HEK293 (cell line): ENCODE data around the gene PTRH1.

Source experiments
- CTCF ChIA-PET: fragments of 350-600 bp; formaldehyde crosslinking; extraction: SDS; loops from one replicate; lab custom pipeline; 2021; ENCODE audit warnings: antibody characterized with exemption; lab: Yijun Ruan, JAX
- POLR2A ChIA-PET: fragments of 300-600 bp; formaldehyde crosslinking; extraction: SDS; loops from one replicate; lab custom pipeline; 2020; ENCODE audit warnings: antibody characterized with exemption, inconsistent platforms; lab: Yijun Ruan, JAX
- H3K27ac ChIP-seq: fragments of 200-500 bp; sonication (Bioruptor generic); 2 replicates; pipeline ENCODE4 v1.5.1; 2014; ENCODE audit warnings: low read depth, low read length, control low read depth, inconsistent platforms; ENCODE audit errors: extremely low read depth
- H3K36me3 ChIP-seq, 2 experiments: fragments of 200-500 bp in 1 of 2; sonication (Bioruptor generic) in 1 of 2; 1 replicate in 1 of 2; 2 replicates in 1 of 2; pipeline ENCODE4 v1.5.1; 2014 to 2017; ENCODE audit warnings: inconsistent platforms in 2 of 2, low read length in 2 of 2; ENCODE audit not compliant: control insufficient read depth in 2 of 2, insufficient read depth in 1 of 2
- H3K4me1 ChIP-seq: fragments of 200-500 bp; sonication (Bioruptor generic); 2 replicates; pipeline ENCODE4 v1.5.1; 2014; ENCODE audit warnings: mild to moderate bottlenecking, low read length, inconsistent platforms; ENCODE audit not compliant: control insufficient read depth, insufficient read depth
- H3K4me3 ChIP-seq: 2 replicates; pipeline ENCODE4 v1.5.1; 2011; ENCODE audit warnings: low read depth, mild to moderate bottlenecking, control low read depth, low read length, moderate library complexity
- H3K9me3 ChIP-seq: fragments of 200-500 bp; sonication (Bioruptor generic); 2 replicates; pipeline ENCODE4 v1.5.1; 2014; ENCODE audit warnings: low read depth, low read length, inconsistent platforms; ENCODE audit not compliant: control insufficient read depth, insufficient read depth
- EGR2 ChIP-seq: fragments of 450-650 bp; formaldehyde crosslinking; IDR thresholded peaks from 2 replicates; pipeline ENCODE4 v1.5.1; 2016; ENCODE audit warnings: low read depth, missing biosample characterization, missing genetic modification characterization
- GLIS1 ChIP-seq: fragments of 450-650 bp; formaldehyde crosslinking; IDR thresholded peaks from 2 replicates; pipeline ENCODE4 v1.5.1; 2016; ENCODE audit warnings: missing biosample characterization, missing genetic modification characterization
- KLF1 ChIP-seq: fragments of 450-650 bp; formaldehyde crosslinking; IDR thresholded peaks from 2 replicates; pipeline ENCODE4 v1.5.1; 2016; ENCODE audit warnings: missing biosample characterization, missing genetic modification characterization
- KLF16 ChIP-seq: fragments of 450-650 bp; formaldehyde crosslinking; IDR thresholded peaks from 2 replicates; pipeline ENCODE4 v1.5.1; 2017; ENCODE audit warnings: missing biosample characterization, missing genetic modification characterization
- OVOL3 ChIP-seq: fragments of 450-650 bp; formaldehyde crosslinking; IDR thresholded peaks from 2 replicates; pipeline ENCODE4 v1.5.1; 2016; ENCODE audit warnings: missing biosample characterization, missing genetic modification characterization
- SP3 ChIP-seq: fragments of 450-650 bp; formaldehyde crosslinking; IDR thresholded peaks from 2 replicates; pipeline ENCODE4 v1.5.1; 2016; ENCODE audit warnings: missing biosample characterization, missing genetic modification characterization
- SP7 ChIP-seq: fragments of 450-650 bp; formaldehyde crosslinking; IDR thresholded peaks from 2 replicates; pipeline ENCODE4 v1.5.1; 2016; ENCODE audit warnings: missing biosample characterization, missing genetic modification characterization
- YY2 ChIP-seq: fragments of 450-650 bp; formaldehyde crosslinking; IDR thresholded peaks from 2 replicates; pipeline ENCODE4 v1.5.1; 2016; ENCODE audit warnings: missing biosample characterization, missing genetic modification characterization
- ZBTB8A ChIP-seq: fragments of 450-650 bp; formaldehyde crosslinking; IDR thresholded peaks from 2 replicates; pipeline ENCODE4 v1.5.1; 2016; ENCODE audit warnings: missing biosample characterization, missing genetic modification characterization
- ZEB2 ChIP-seq: fragments of 450-650 bp; formaldehyde crosslinking; IDR thresholded peaks from 2 replicates; pipeline ENCODE4 v1.5.1; 2016; ENCODE audit warnings: missing biosample characterization, missing genetic modification characterization
- ZFHX2 ChIP-seq: fragments of 450-650 bp; formaldehyde crosslinking; conservative IDR thresholded peaks from 2 replicates; pipeline ENCODE4 v1.5.1; 2016; ENCODE audit warnings: missing biosample characterization, missing genetic modification characterization
- ZIC2 ChIP-seq: fragments of 450-650 bp; formaldehyde crosslinking; IDR thresholded peaks from 2 replicates; pipeline ENCODE4 v1.5.1; 2016; ENCODE audit warnings: missing biosample characterization, missing genetic modification characterization
- ZNF146 ChIP-seq: fragments of 450-650 bp; formaldehyde crosslinking; IDR thresholded peaks from 2 replicates; pipeline ENCODE4 v1.5.1; 2016; ENCODE audit warnings: missing biosample characterization, missing genetic modification characterization
- ZNF354C ChIP-seq: fragments of 450-650 bp; formaldehyde crosslinking; IDR thresholded peaks from 2 replicates; pipeline ENCODE4 v1.5.1; 2016; ENCODE audit warnings: missing biosample characterization, missing genetic modification characterization, low read depth, borderline replicate concordance
- ZNF510 ChIP-seq: fragments of 450-650 bp; formaldehyde crosslinking; IDR thresholded peaks from 2 replicates; pipeline ENCODE4 v1.5.1; 2018; ENCODE audit warnings: mild to moderate bottlenecking, missing genetic modification characterization, missing biosample characterization; ENCODE audit not compliant: insufficient replicate concordance
- ZNF513 ChIP-seq: fragments of 450-650 bp; IDR thresholded peaks from 2 replicates; pipeline ENCODE4 v1.5.1; 2018; ENCODE audit warnings: missing biosample characterization, missing genetic modification characterization
- ZNF670 ChIP-seq: fragments of 450-650 bp; formaldehyde crosslinking; IDR thresholded peaks from 2 replicates; pipeline ENCODE4 v1.5.1; 2016; ENCODE audit warnings: missing biosample characterization, missing genetic modification characterization, low read depth

Gene PTRH1

GRCh38 chr9:127722055-127722745 is 6.7 kb upstream of the PTRH1 start:
- H3K36me3 ChIP-seq: no peaks in the 10 kb centered on the region
- H3K27ac ChIP-seq: no peak overlapping the region
- no peak overlapping the region for H3K4me3 ChIP-seq
- POLR2A ChIA-PET: no interaction called here
- TF ChIP-seq SP3 (tag by site-specific recombination) (no peak), ZNF510 (tag by site-specific recombination) (no peak), YY2 (no peak), ZNF354C (no peak)
- H3K4me1 ChIP-seq: no peaks in the 10 kb centered on the region
- no peaks in the 10 kb centered on the region for H3K9me3 ChIP-seq
- CTCF ChIA-PET: interaction anchor here (0.7 to 1.3 kb wide), 4 partner anchors 11 to 439 kb away, joined by 3 to 7 read pairs (median 4); partner anchors contain the start of gene TOR2A

GRCh38 chr9:127721391-127721821 is 5.9 kb upstream of the PTRH1 start:
- Histone ChIP-seq H3K4me3 (no peak overlapping the region), H3K27ac (no peak overlapping the region), H3K36me3 (no peaks in the 10 kb centered on the region), H3K4me1 (no peaks in the 10 kb centered on the region), H3K9me3 (no peaks in the 10 kb centered on the region)
- ChIA-PET POLR2A (no interaction called here), CTCF (interaction anchor here (1.1 to 1.3 kb wide), 3 partner anchors 12 to 105 kb away, joined by 4 to 7 read pairs (median 4); partner anchors contain the start of gene TOR2A)
- TF ChIP-seq OVOL3 (tag by site-specific recombination): no peak
- TF ChIP-seq SP7 (tag by site-specific recombination): peak; percentile 39; the same call in 1 of the 2 replicates
- peak; percentile 87 for TF ChIP-seq KLF1 (tag by site-specific recombination)

- Histone ChIP-seq H3K4me1 (no peaks in the 10 kb centered on the region), H3K27ac (no peak overlapping the region), H3K36me3 (no peaks in the 10 kb centered on the region), H3K9me3 (no peaks in the 10 kb centered on the region), H3K4me3 (no peak overlapping the region)
- ChIA-PET CTCF (interaction anchor here (0.6 kb wide), 1 partner anchor 131 kb away, joined by 3 read pairs; no protein-coding TSS in a partner anchor), POLR2A (no interaction called here)
- TF ChIP-seq ZNF146 (tag by site-specific recombination) (no peak), EGR2 (tag by site-specific recombination) (peak; percentile 38; the same call in 1 of the 2 replicates), ZFHX2 (tag by site-specific recombination) (peak; percentile 37; the same call in 1 of the 2 replicates), ZNF513 (tag by site-specific recombination) (peak; percentile 56; the same call in 1 of the 2 replicates)
Measured at GRCh38 chr9:127720865-127721227, 5.4 kb upstream of the PTRH1 start.

- H3K27ac ChIP-seq: no peak overlapping the region
- CTCF ChIA-PET: interaction anchor here (0.6 kb wide), 1 partner anchor 130 kb away, joined by 3 read pairs; no protein-coding TSS in a partner anchor
- H3K4me1 ChIP-seq: no peaks in the 10 kb centered on the region
- POLR2A ChIA-PET: no interaction called here
- no peaks in the 10 kb centered on the region for H3K36me3 ChIP-seq
- H3K9me3 ChIP-seq: no peaks in the 10 kb centered on the region
- H3K4me3 ChIP-seq: no peak overlapping the region
- TF ChIP-seq ZBTB8A (tag by site-specific recombination) (no peak), ZEB2 (tag by site-specific recombination) (no peak), KLF16 (tag by site-specific recombination) (no peak), GLIS1 (tag by site-specific recombination) (peak; percentile 88), ZFHX2 (tag by site-specific recombination) (no peak), ZIC2 (tag by site-specific recombination) (0 out of 2 replicates have a peak, but pooled peaks have one; percentile 8), ZNF670 (tag by site-specific recombination) (no peak)
Measured at GRCh38 chr9:127720031-127720864, 4.8 kb upstream of the PTRH1 start.
